AG09309 (cell line): ENCODE results near the gene VPS4B.

Experiments
- DNase-seq: peaks from one replicate; pipeline ENCODE4 v3.0.0-alpha.2; 2010; ENCODE audit warnings: low read depth
- H3K4me3 ChIP-seq: 2 replicates; pipeline ENCODE4 v1.5.1; 2011; ENCODE audit warnings: mild to moderate bottlenecking, low read depth, low read length, moderate library complexity; ENCODE audit not compliant: control insufficient read depth
- CTCF ChIP-seq: IDR thresholded peaks from 2 replicates; pipeline ENCODE4 v1.5.1; 2011; ENCODE audit warnings: mild to moderate bottlenecking, low read depth, low read length, inconsistent platforms; ENCODE audit not compliant: insufficient read depth, control insufficient read depth; ENCODE audit errors: missing control alignments

VPS4B gene

GRCh38 chr18:63397349-63397748 lies 24.9 kb downstream of the VPS4B start:
- TF ChIP-seq CTCF: no peak
- no peak overlapping the region for H3K4me3 ChIP-seq
- DNase-seq: no peak

GRCh38 chr18:63395503-63395902 lies 26.8 kb downstream of the VPS4B start:
- no peak for TF ChIP-seq CTCF
- H3K4me3 ChIP-seq: no peak overlapping the region

GRCh38 chr18:63394954-63395353 lies 27.3 kb downstream of the VPS4B start:
- no peak overlapping the region for H3K4me3 ChIP-seq
- no peak for DNase-seq
- no peak for TF ChIP-seq CTCF

More at GRCh38 chr18:63395503-63395902, 26.8 kb downstream of the VPS4B start:
- DNase-seq: no peak

- no peak for DNase-seq
- H3K4me3 ChIP-seq: no peak overlapping the region
- TF ChIP-seq CTCF: no peak
Measured at GRCh38 chr18:63387861-63388260, 34.4 kb downstream of the VPS4B start.

- no peak overlapping the region for H3K4me3 ChIP-seq
- TF ChIP-seq CTCF: no peak
- DNase-seq: no peak
Measured at GRCh38 chr18:63382843-63383242, 39.4 kb downstream of the VPS4B start.

GRCh38 chr18:63379639-63379962 lies 42.7 kb downstream of the VPS4B start:
- no peak overlapping the region for H3K4me3 ChIP-seq
- no peak for TF ChIP-seq CTCF
- no peak for DNase-seq
